ENCODE measurements around the gene ITSN2.

DNA sequence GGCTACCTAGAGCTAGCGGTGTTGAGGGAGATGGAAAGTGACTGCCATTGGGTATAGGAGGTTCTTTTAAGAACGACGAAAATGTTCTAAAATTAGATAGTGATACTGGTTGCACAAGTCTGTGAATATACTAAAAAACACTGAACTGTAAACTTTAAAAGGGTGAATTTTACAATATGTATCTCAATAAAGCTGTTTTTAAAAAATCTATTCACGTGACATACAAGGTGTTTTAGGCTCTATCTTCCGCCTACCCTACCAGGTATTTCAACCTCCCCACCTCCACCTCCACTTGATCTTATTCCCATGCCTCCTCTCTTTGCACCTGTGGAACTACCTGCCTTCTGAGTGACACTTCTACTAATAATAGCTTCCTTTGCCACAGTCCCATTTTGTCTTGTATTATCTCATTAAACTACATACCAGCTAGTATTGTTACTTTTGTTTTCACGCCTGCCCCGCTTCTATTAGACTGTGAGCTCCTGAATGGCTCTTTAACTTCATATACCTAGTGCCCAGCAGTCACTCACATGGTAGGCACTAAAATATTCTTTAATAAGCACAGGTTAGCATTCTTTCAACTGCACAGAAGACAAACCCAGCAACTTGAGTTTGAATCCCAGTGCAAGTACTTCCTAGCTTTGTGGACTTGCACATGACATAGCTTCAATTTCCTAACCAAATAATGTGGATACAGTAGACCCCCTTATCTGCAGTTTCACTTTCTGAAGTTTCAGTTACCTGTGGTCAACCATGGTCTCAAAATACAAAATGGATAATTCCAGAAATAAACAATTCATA lies 9.3 kb downstream of the ITSN2 start:
- TF ChIP-seq, protein P1, sequence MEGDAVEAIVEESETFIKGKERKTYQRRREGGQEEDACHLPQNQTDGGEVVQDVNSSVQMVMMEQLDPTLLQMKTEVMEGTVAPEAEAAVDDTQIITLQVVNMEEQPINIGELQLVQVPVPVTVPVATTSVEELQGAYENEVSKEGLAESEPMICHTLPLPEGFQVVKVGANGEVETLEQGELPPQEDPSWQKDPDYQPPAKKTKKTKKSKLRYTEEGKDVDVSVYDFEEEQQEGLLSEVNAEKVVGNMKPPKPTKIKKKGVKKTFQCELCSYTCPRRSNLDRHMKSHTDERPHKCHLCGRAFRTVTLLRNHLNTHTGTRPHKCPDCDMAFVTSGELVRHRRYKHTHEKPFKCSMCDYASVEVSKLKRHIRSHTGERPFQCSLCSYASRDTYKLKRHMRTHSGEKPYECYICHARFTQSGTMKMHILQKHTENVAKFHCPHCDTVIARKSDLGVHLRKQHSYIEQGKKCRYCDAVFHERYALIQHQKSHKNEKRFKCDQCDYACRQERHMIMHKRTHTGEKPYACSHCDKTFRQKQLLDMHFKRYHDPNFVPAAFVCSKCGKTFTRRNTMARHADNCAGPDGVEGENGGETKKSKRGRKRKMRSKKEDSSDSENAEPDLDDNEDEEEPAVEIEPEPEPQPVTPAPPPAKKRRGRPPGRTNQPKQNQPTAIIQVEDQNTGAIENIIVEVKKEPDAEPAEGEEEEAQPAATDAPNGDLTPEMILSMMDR (IDR thresholded peaks at IDR 0.05), result no peak
- no peak for TF ChIP-seq POLR2A (IDR thresholded peaks at IDR 0.05)
- TF ChIP-seq EP300 (IDR thresholded peaks at IDR 0.05), result no peak
- no peak for TF ChIP-seq POLR2AphosphoS5 (IDR thresholded peaks at IDR 0.05)
